Activated CD4-positive, alpha-beta T cell treated with anti-CD3 and anti-CD28 coated beads, Interleukin-2, amount 10 ng/mL, durations not matched to agents 7 days and 5 days (primary cell): Measurements from ENCODE around the gene MIB1. TPM values are rescaled to one million over a fixed set of nuclear protein-coding genes. Genes with fewer than 3 reads are reported as not detected.
"Not testable (repeated sequence)": the region's sequence is repeated elsewhere in the genome, so short reads cannot be mapped to it uniquely, and the experiment has no call there.

Source experiments
- CTCF ChIA-PET: fragments of 350-600 bp; sonication (Branson Sonifier 250); formaldehyde crosslinking; loops from one replicate; lab custom pipeline; 2021; ENCODE audit warnings: antibody characterized with exemption; lab: Charles Lee
- POLR2A ChIA-PET: fragments of 350-600 bp; sonication (Branson Sonifier 250); formaldehyde crosslinking; loops from one replicate; lab custom pipeline; 2021; ENCODE audit warnings: antibody characterized with exemption; lab: Charles Lee
- DNase-seq: peaks from one replicate; pipeline ENCODE4 v3.0.0-alpha.2; 2020
- H3K27ac Mint-ChIP-seq: one replicate; pipeline ENCODE4 v1.8.0; 2021; ENCODE audit warnings: mild to moderate bottlenecking, moderate library complexity, mixed read lengths
- H3K27me3 Mint-ChIP-seq: one replicate; pipeline ENCODE4 v1.8.0; 2021; ENCODE audit warnings: mixed read lengths
- H3K36me3 Mint-ChIP-seq: one replicate; pipeline ENCODE4 v1.8.0; 2021; ENCODE audit warnings: low read depth, mixed read lengths
- H3K4me1 Mint-ChIP-seq: one replicate; pipeline ENCODE4 v1.8.0; 2021; ENCODE audit warnings: mixed read lengths
- H3K4me3 Mint-ChIP-seq: one replicate; pipeline ENCODE4 v1.8.0; 2021; ENCODE audit warnings: mild to moderate bottlenecking, moderate library complexity, mixed read lengths
- H3K9me3 Mint-ChIP-seq: one replicate; pipeline ENCODE4 v1.8.0; 2021; ENCODE audit warnings: mixed read lengths
- total RNA-seq, 2 experiments: library from RNA; stranded (reverse); gene quantifications; one replicate each; pipeline ENCODE4 v1.2.3, GENCODE V29; 2021

Gene MIB1
- 10 to 100 TPM; 36.7 to 37.3 TPM for total RNA-seq

- peaks cover 15% of the 10 kb centered on the region for H3K9me3 Mint-ChIP-seq
- CTCF ChIA-PET: interaction anchor here (0.7 to 2.4 kb wide), 6 partner anchors 9 to 152 kb away, joined by 3 to 13 read pairs (median 5); partner anchors contain the start of gene ESCO1
- H3K4me1 Mint-ChIP-seq: peaks cover 48% of the 10 kb centered on the region
- H3K27ac Mint-ChIP-seq: peak within 1 kb of the TSS; percentile 99
- H3K36me3 Mint-ChIP-seq: peaks cover 26% of the 10 kb centered on the region
- DNase-seq: peak; percentile 97
- POLR2A ChIA-PET: interaction anchor here (0.7 kb wide), 1 partner anchor 58 kb away, joined by 4 read pairs; no protein-coding TSS in a partner anchor
- H3K27me3 Mint-ChIP-seq: peaks cover 19% of the 10 kb centered on the region
- H3K4me3 Mint-ChIP-seq: peak within 1 kb of the TSS; percentile 96
These were observed at the start of gene MIB1 for GRCh38 chr18:21740538-21741311. MIB1 (plus strand) TSS chr18:21740792; CDS start chr18:21741584, 792 bp downstream.

- POLR2A ChIA-PET: no interaction called here
- H3K27ac Mint-ChIP-seq: no peak overlapping the region
- no peaks in the 10 kb centered on the region for H3K27me3 Mint-ChIP-seq
- no peak overlapping the region for H3K4me3 Mint-ChIP-seq
- CTCF ChIA-PET: interaction anchor here (0.5 to 2.4 kb wide), 4 partner anchors 10 to 601 kb away, joined by 3 to 10 read pairs (median 4); partner anchors contain the start of genes ABHD3 and ESCO1
- H3K9me3 Mint-ChIP-seq: peaks cover 5% of the 10 kb centered on the region
- peaks cover 69% of the 10 kb centered on the region for H3K36me3 Mint-ChIP-seq
- no peak for DNase-seq
- H3K4me1 Mint-ChIP-seq: peaks cover 6% of the 10 kb centered on the region
These were observed 47.3 kb upstream of the MIB1 start for GRCh38 chr18:21693322-21693721.

GRCh38 chr18:21700528-21701075, 40.0 kb upstream of the MIB1 start:
- CTCF ChIA-PET: interaction anchor here (0.9 kb wide), 1 partner anchor 24 kb away, joined by 3 read pairs; no protein-coding TSS in a partner anchor
- no peaks in the 10 kb centered on the region for H3K27me3 Mint-ChIP-seq

GRCh38 chr18:21701621-21702020, 39.0 kb upstream of the MIB1 start:
- ChIA-PET POLR2A (no interaction called here), CTCF (interaction anchor here (0.5 to 0.7 kb wide), 4 partner anchors 13 to 42 kb away, joined by 3 read pairs; no protein-coding TSS in a partner anchor)
- Mint-ChIP-seq H3K36me3 (peaks cover 40% of the 10 kb centered on the region), H3K4me1 (peaks cover 33% of the 10 kb centered on the region), H3K27me3 (no peaks in the 10 kb centered on the region), H3K27ac (no peak overlapping the region), H3K9me3 (no peaks in the 10 kb centered on the region), H3K4me3 (no peak overlapping the region)
- no peak for DNase-seq

More at GRCh38 chr18:21700528-21701075, 40.0 kb upstream of the MIB1 start:
- no peak overlapping the region for H3K27ac Mint-ChIP-seq
- POLR2A ChIA-PET: no interaction called here
- no peak overlapping the region for H3K4me3 Mint-ChIP-seq
- no peak for DNase-seq
- H3K4me1 Mint-ChIP-seq: peaks cover 29% of the 10 kb centered on the region
- H3K36me3 Mint-ChIP-seq: peaks cover 44% of the 10 kb centered on the region
- no peaks in the 10 kb centered on the region for H3K9me3 Mint-ChIP-seq

- Mint-ChIP-seq H3K4me3 (peak overlapping the region; percentile 96), H3K27me3 (no peaks in the 10 kb centered on the region), H3K36me3 (peaks cover 34% of the 10 kb centered on the region), H3K27ac (peak overlapping the region; percentile 62), H3K9me3 (no peaks in the 10 kb centered on the region), H3K4me1 (peaks cover 37% of the 10 kb centered on the region)
- no peak for DNase-seq
- ChIA-PET CTCF (interaction anchor here (1.2 to 2.6 kb wide), 2 partner anchors 10 to 56 kb away, joined by 3 to 10 read pairs; no protein-coding TSS in a partner anchor), POLR2A (interaction anchor here (0.6 kb wide), 1 partner anchor 87 kb away, joined by 12 read pairs; no protein-coding TSS in a partner anchor)
These were observed 38.0 kb upstream of the MIB1 start for GRCh38 chr18:21702602-21703001.

GRCh38 chr18:21703241-21703820, 37.3 kb upstream of the MIB1 start:
- POLR2A ChIA-PET: no interaction called here
- H3K4me1 Mint-ChIP-seq: peaks cover 37% of the 10 kb centered on the region
- H3K27ac Mint-ChIP-seq: peak overlapping the region; percentile 97
- peaks cover 31% of the 10 kb centered on the region for H3K36me3 Mint-ChIP-seq
- CTCF ChIA-PET: interaction anchor here (1.2 to 2.6 kb wide), 4 partner anchors 11 to 102 kb away, joined by 3 to 10 read pairs (median 8); partner anchors contain the start of gene ESCO1
- no peaks in the 10 kb centered on the region for H3K9me3 Mint-ChIP-seq
- no peaks in the 10 kb centered on the region for H3K27me3 Mint-ChIP-seq
- peak; percentile 38 for DNase-seq
- peak overlapping the region; percentile 96 for H3K4me3 Mint-ChIP-seq

GRCh38 chr18:21704603-21705364, 35.8 kb upstream of the MIB1 start, which contains the start of gene ABHD3:
ABHD3 (minus strand) TSS chr18:21704774; CDS start chr18:21704665, 109 bp downstream.
- Mint-ChIP-seq H3K9me3 (no peaks in the 10 kb centered on the region), H3K4me1 (peaks cover 41% of the 10 kb centered on the region), H3K36me3 (peaks cover 22% of the 10 kb centered on the region), H3K27ac (peak within 1 kb of the TSS; percentile 97), H3K27me3 (no peaks in the 10 kb centered on the region), H3K4me3 (peak within 1 kb of the TSS; percentile 96)
- CTCF ChIA-PET: interaction anchor here (1.0 to 2.6 kb wide), 5 partner anchors 10 to 104 kb away, joined by 3 to 10 read pairs (median 8); partner anchors contain the start of genes ESCO1 and SNRPD1
- POLR2A ChIA-PET: no interaction called here
- DNase-seq: peak; percentile 93

- H3K36me3 Mint-ChIP-seq: peaks cover 13% of the 10 kb centered on the region
- no peaks in the 10 kb centered on the region for H3K9me3 Mint-ChIP-seq
- H3K27me3 Mint-ChIP-seq: no peaks in the 10 kb centered on the region
- no peak overlapping the region for H3K27ac Mint-ChIP-seq
- ChIA-PET CTCF (interaction anchor here (0.9 to 1.6 kb wide), 2 partner anchors 27 to 52 kb away, joined by 3 read pairs; no protein-coding TSS in a partner anchor), POLR2A (no interaction called here)
- H3K4me1 Mint-ChIP-seq: peaks cover 41% of the 10 kb centered on the region
- no peak overlapping the region for H3K4me3 Mint-ChIP-seq
- DNase-seq: no peak
These were observed 34.2 kb upstream of the MIB1 start for GRCh38 chr18:21706386-21706865.

- H3K4me3 Mint-ChIP-seq, H3K36me3 Mint-ChIP-seq, POLR2A ChIA-PET, DNase-seq, H3K27me3 Mint-ChIP-seq, H3K27ac Mint-ChIP-seq, H3K9me3 Mint-ChIP-seq: not testable (repeated sequence)
- peaks cover 36% of the 10 kb centered on the region for H3K4me1 Mint-ChIP-seq
- CTCF ChIA-PET: interaction anchor here (0.9 to 1.6 kb wide), 2 partner anchors 28 to 53 kb away, joined by 3 read pairs; no protein-coding TSS in a partner anchor
These were observed 33.5 kb upstream of the MIB1 start for GRCh38 chr18:21707130-21707529.

GRCh38 chr18:21714474-21714873, 26.1 kb upstream of the MIB1 start:
- POLR2A ChIA-PET: no interaction called here
- Mint-ChIP-seq H3K36me3 (peaks cover 12% of the 10 kb centered on the region), H3K27ac (no peak overlapping the region), H3K27me3 (peaks cover 7% of the 10 kb centered on the region), H3K9me3 (peaks cover 14% of the 10 kb centered on the region), H3K4me3 (no peak overlapping the region), H3K4me1 (peaks cover 8% of the 10 kb centered on the region)
- DNase-seq: no peak
- CTCF ChIA-PET: interaction anchor here (1.5 to 2.2 kb wide), 2 partner anchors 10 to 136 kb away, joined by 3 to 8 read pairs; partner anchors contain the start of gene ABHD3

- ChIA-PET CTCF (no interaction called here), POLR2A (no interaction called here)
- Mint-ChIP-seq H3K9me3 (peaks cover 2% of the 10 kb centered on the region), H3K36me3 (no peaks in the 10 kb centered on the region), H3K4me3 (no peak overlapping the region), H3K27ac (no peak overlapping the region), H3K4me1 (no peaks in the 10 kb centered on the region), H3K27me3 (peaks cover 2% of the 10 kb centered on the region)
- DNase-seq: no peak
These were observed 17.9 kb upstream of the MIB1 start for GRCh38 chr18:21722687-21723086.
